GM12878 (cell line): ENCODE data around the gene CLK1. TPM values are rescaled to one million over a fixed set of nuclear protein-coding genes. Genes with fewer than 3 reads are reported as not detected.

Source experiments
- ATAC-seq: fragments of 200-7000 bp; cut with Tn5 transposase; 3 replicates; pipeline ENCODE4 v1.9.1; 2020; ENCODE audit warnings: mild to moderate bottlenecking, moderate library complexity
- BruUV-seq: library from RNA; stranded (reverse); fragments of 400-500 nt; replicated peaks from 2 replicates; lab custom pipeline; 2021; lab: Mats Ljungman, UMichigan
- CTCF ChIA-PET: fragments of 300-600 bp; sonication (Branson Sonifier 250); formaldehyde crosslinking; extraction: SDS; loops from one replicate; lab custom pipeline; 2021; ENCODE audit warnings: inconsistent platforms; lab: Yijun Ruan, JAX
- POLR2A ChIA-PET: fragments of 350-600 bp; formaldehyde crosslinking; extraction: SDS; loops from one replicate; lab custom pipeline; 2021; ENCODE audit warnings: inconsistent platforms; lab: Charles Lee
- RAD21 ChIA-PET: fragments of 300-600 bp; sonication (Branson Sonifier 250); formaldehyde crosslinking; loops from one replicate; lab custom pipeline; 2023; ENCODE audit warnings: antibody characterized with exemption; ENCODE audit not compliant: unreplicated experiment; lab: Charles Lee
- SMC1A ChIA-PET: fragments of 300-600 bp; sonication (Branson Sonifier 250); formaldehyde crosslinking; loops from one replicate; lab custom pipeline; 2023; ENCODE audit not compliant: unreplicated experiment, uncharacterized antibody; lab: Charles Lee
- DNase-seq: peaks from one replicate; pipeline ENCODE4 v3.0.0-alpha.2; 2011; ENCODE audit warnings: low read depth, low spot score
- FAIRE-seq: peaks from 3 replicates; lab custom pipeline; 2011; peaks lifted over from hg19 to GRCh38; lab: Jason Lieb, UNC
- H2AFZ ChIP-seq: 2 replicates; pipeline ENCODE4 v1.6.0; 2011; ENCODE audit warnings: low read depth, low read length, control low read depth; ENCODE audit not compliant: control insufficient read depth
- H3K27ac ChIP-seq: 2 replicates; pipeline ENCODE4 v1.5.1; 2011; ENCODE audit warnings: control low read depth; ENCODE audit not compliant: control insufficient read depth, insufficient read depth
- H3K27me3 ChIP-seq, 2 experiments: replicated peaks in 1 of 2; 2 replicates each; pipeline versions ENCODE4 v1.6.0 to v1.6.1; 2011; ENCODE audit warnings: low read length in 1 of 2; ENCODE audit not compliant: control insufficient read depth in 2 of 2, insufficient read depth in 2 of 2
- H3K36me3 ChIP-seq, 2 experiments: 2 replicates each; pipeline ENCODE4 v1.5.1; 2011; ENCODE audit warnings: low read length in 1 of 2; ENCODE audit not compliant: control insufficient read depth in 2 of 2, insufficient read depth in 2 of 2
- H3K4me1 ChIP-seq: 2 replicates; pipeline ENCODE4 v1.6.1; 2011; ENCODE audit warnings: mild to moderate bottlenecking, low read length, moderate library complexity, mixed read lengths; ENCODE audit not compliant: control insufficient read depth, insufficient read depth
- H3K4me2 ChIP-seq: 2 replicates; pipeline ENCODE4 v1.6.0; 2011; ENCODE audit warnings: control low read depth; ENCODE audit not compliant: control insufficient read depth, insufficient read depth
- H3K4me3 ChIP-seq: fragments of 200-600 bp; sonication (generic); 2 replicates; pipeline ENCODE4 v1.5.1; 2016
- H3K79me2 ChIP-seq: 2 replicates; pipeline ENCODE4 v1.6.0; 2011; ENCODE audit warnings: low read length; ENCODE audit not compliant: control insufficient read depth, insufficient read depth
- H3K9ac ChIP-seq: 2 replicates; pipeline ENCODE4 v1.8.0; 2011; ENCODE audit warnings: low read length, control low read depth, mixed read lengths; ENCODE audit not compliant: control insufficient read depth, insufficient read depth
- H3K9me3 ChIP-seq: replicated peaks from 3 replicates; pipeline ENCODE4 v1.5.1; 2011; ENCODE audit warnings: mild to moderate bottlenecking, low read length; ENCODE audit not compliant: control insufficient read depth, insufficient read depth
- H4K20me1 ChIP-seq: 2 replicates; pipeline ENCODE4 v1.6.0; 2011; ENCODE audit not compliant: control insufficient read depth, insufficient read depth
- CTCF ChIP-seq, 3 experiments: IDR thresholded peaks in 2 of 3; conservative IDR thresholded peaks in 1 of 3; 2 replicates each; pipeline ENCODE4 v1.5.1; 2011; ENCODE audit warnings: low read depth in 3 of 3, low read length in 3 of 3, mild to moderate bottlenecking in 3 of 3, control low read depth in 2 of 3, moderate library complexity in 2 of 3, inconsistent platforms in 1 of 3, mixed read lengths in 1 of 3; ENCODE audit not compliant: control insufficient read depth in 2 of 3, insufficient read depth in 1 of 3; ENCODE audit errors: extremely low read depth in 1 of 3
- ETV6 ChIP-seq, 2 experiments: fragments of 450-650 bp in 1 of 2; IDR thresholded peaks in 1 of 2; conservative IDR thresholded peaks in 1 of 2; 2 replicates each; pipeline ENCODE4 v1.6.1; 2014; ENCODE audit warnings: antibody characterized with exemption in 1 of 2, borderline replicate concordance in 1 of 2, low read depth in 1 of 2, mild to moderate bottlenecking in 1 of 2, moderate library complexity in 1 of 2
- HDGF ChIP-seq: fragments of 450-650 bp; IDR thresholded peaks from 2 replicates; pipeline ENCODE4 v1.6.1; 2016; ENCODE audit warnings: antibody characterized with exemption
- IRF4 ChIP-seq: IDR thresholded peaks from 2 replicates; pipeline ENCODE4 v1.6.1; 2011; ENCODE audit warnings: low read depth, low read length
- NBN ChIP-seq: fragments of 450-650 bp; IDR thresholded peaks from 2 replicates; pipeline ENCODE4 v1.6.1; 2016
- POU2F2 ChIP-seq: IDR thresholded peaks from 3 replicates; pipeline ENCODE4 v1.6.1; 2011; ENCODE audit warnings: low read depth, mild to moderate bottlenecking, low read length, borderline replicate concordance
- RAD21 ChIP-seq: IDR thresholded peaks from 2 replicates; pipeline ENCODE4 v1.6.1; 2011; ENCODE audit warnings: mild to moderate bottlenecking, low read depth, low read length, moderate library complexity; ENCODE audit not compliant: insufficient read depth
- RELB ChIP-seq: fragments of 450-650 bp; IDR thresholded peaks from 2 replicates; pipeline ENCODE4 v1.6.1; 2017; ENCODE audit warnings: low read depth, mild to moderate bottlenecking, moderate library complexity
- SKIL ChIP-seq: fragments of 450-650 bp; IDR thresholded peaks from 2 replicates; pipeline ENCODE4 v1.6.1; 2017; ENCODE audit warnings: mild to moderate bottlenecking, low read depth, inconsistent platforms; ENCODE audit not compliant: poor library complexity, severe bottlenecking
- SMARCA5 ChIP-seq: fragments of 450-650 bp; IDR thresholded peaks from 2 replicates; pipeline ENCODE4 v1.6.1; 2017; ENCODE audit warnings: mild to moderate bottlenecking
- SMC3 ChIP-seq: IDR thresholded peaks from 2 replicates; pipeline ENCODE4 v1.6.1; 2011; ENCODE audit warnings: low read length, improper control_type of control experiment, borderline replicate concordance
- USF2 ChIP-seq: IDR thresholded peaks from 2 replicates; pipeline ENCODE4 v1.6.1; 2011; ENCODE audit warnings: low read depth, low read length, improper control_type of control experiment, borderline replicate concordance
- YY1 ChIP-seq: IDR thresholded peaks from 2 replicates; pipeline ENCODE4 v1.6.1; 2011; ENCODE audit warnings: low read depth, mild to moderate bottlenecking, low read length
- ZNF622 ChIP-seq: fragments of 450-650 bp; IDR thresholded peaks from 2 replicates; pipeline ENCODE4 v1.6.1; 2017; ENCODE audit warnings: mild to moderate bottlenecking, inconsistent platforms
- WGBS: methylation state at CpG from one replicate; pipeline ENCODE4 v1.1.6; 2016; ENCODE audit warnings: low lambda C conversion rate; ENCODE audit not compliant: insufficient replicate concordance, insufficient coverage; ENCODE audit errors: missing lambda C conversion rate; 5-methylcytosine and 5-hydroxymethylcytosine counted together
- in situ Hi-C: fragments of 300-500 bp; cut with MboI; formaldehyde crosslinking; loops from 9 replicates; pipeline ENCODE4 v1.14.3; 2018; ENCODE audit warnings: mixed read lengths
- intact Hi-C: fragments of 100-400 bp; cut with micrococcal nuclease; formaldehyde crosslinking; loops from one replicate; pipeline ENCODE4 v1.14.2; 2022; ENCODE audit not compliant: unreplicated experiment
- polyA plus RNA-seq, 11 experiments: library from polyadenylated mRNA; depleted of rRNA in 4 of 11; unstranded in 6 of 11; stranded (reverse) in 5 of 11; fragments of >200 nt; fragmentation: Nextera tagmentation in 4 of 11; fragmentation: Illumina TruSeq in 1 of 11; extraction: Ambion mirVana in 4 of 11; extraction: Trizol in 1 of 11; gene quantifications; 1 replicate in 1 of 11; 2 replicates in 10 of 11; pipeline versions ENCODE4 v1.2.1 to v1.2.3, GENCODE V29; 2011 to 2016; ENCODE audit warnings: inconsistent platforms in 2 of 11, missing spikeins in 2 of 11, low read depth in 1 of 11
- total RNA-seq, 4 experiments: library from RNA; depleted of rRNA in 3 of 4; stranded (reverse); fragments of >200 nt in 3 of 4; fragmentation: Illumina TruSeq in 1 of 4; extraction: Trizol in 1 of 4; gene quantifications; 2 replicates each; pipeline versions ENCODE4 v1.2.1 to v1.2.3, GENCODE V29; 2013 to 2021

The CLK1 gene
- total and polyA plus RNA-seq, 10 of the 15 experiments (the other 5 are each of a cell fraction or from before 2014, with no cell fraction given), result 61.2 to 221 (median 80.1) TPM

GRCh38 chr2:200901459-200902072, 37.1 kb upstream of the CLK1 start:
- FAIRE-seq (no peak), DNase-seq (peak; percentile 72), ATAC-seq (peak; percentile 99)
- H3K27ac ChIP-seq, result no peak overlapping the region
- H4K20me1 ChIP-seq, result no peaks in the 10 kb centered on the region
- H3K79me2 ChIP-seq, result no peaks in the 10 kb centered on the region
- BruUV-seq, result no TSS peak
- no peak overlapping the region for H3K4me2 ChIP-seq
- CTCF ChIA-PET, result interaction anchor here (0.5 to 8.2 kb wide), 28 partner anchors 9 to 418 kb away, joined by 3 to 256 read pairs (median 4); partner anchors contain the start of genes CASP10, HYCC2, NDUFB3 and NIF3L1
- no peaks in the 10 kb centered on the region for H3K9me3 ChIP-seq
- peaks cover 6 to 36% of the 10 kb centered on the region in 2 experiments for H3K36me3 ChIP-seq
- H3K9ac ChIP-seq, result no peak overlapping the region
- no peaks in the 10 kb centered on the region for H3K27me3 ChIP-seq
- no peaks in the 10 kb centered on the region for H3K4me1 ChIP-seq
- POLR2A ChIA-PET, result interaction anchor here (1.0 to 1.2 kb wide), 2 partner anchors 281 to 331 kb away, joined by 4 to 5 read pairs; partner anchors contain the start of gene CASP10
- in situ Hi-C loops (no loop called here), intact Hi-C loops (loop anchor here (1.0 to 5.0 kb wide), 4 partner anchors 188 to 331 kb away; no protein-coding TSS in a partner anchor)
- RAD21 ChIA-PET, result interaction anchor here (0.6 to 2.3 kb wide), 19 partner anchors 12 to 463 kb away, joined by 3 to 24 read pairs (median 4); partner anchors contain the start of genes CASP10, CLK1, NIF3L1 and ORC2
- TF ChIP-seq USF2 (no peak), POU2F2 (peak; percentile 68; the same call in 1 of the 3 replicates), SMARCA5 (peak; percentile 71; the same call in 1 of the 2 replicates), RAD21 (peak; percentile 76), RELB (no peak), SMC3 (peak; percentile 85), HDGF (peak; percentile 34), ETV6 (conservative IDR thresholded peaks at IDR 0.05 in 1 of 2, IDR thresholded peaks at IDR 0.05 in 1 of 2; ENCODE audit: borderline replicate concordance in 1 of 2, low read depth in 1 of 2) (no peak), CTCF (IDR thresholded peaks at IDR 0.05 in 2 of 3, conservative IDR thresholded peaks at IDR 0.05 in 1 of 3; ENCODE audit: control insufficient read depth in 2 of 3, extremely low read depth in 1 of 3, insufficient read depth in 1 of 3, low read depth in 3 of 3, low read length in 3 of 3) (peak; percentile 71 to 90 (median 87); a peak in 5 of 6 replicates), ZNF622 (no peak), YY1 (peak; percentile 67), IRF4 (0 out of 2 replicates have a peak, but pooled peaks have one; percentile 25), NBN (peak; percentile 51; the same call in 1 of the 2 replicates), SKIL (peak; percentile 23)
- H3K4me3 ChIP-seq, result no peak overlapping the region
- WGBS, result 1% methylated on average over 4 of the region's 4 CpGs
- H2AFZ ChIP-seq, result peak overlapping the region; percentile 37
- SMC1A ChIA-PET, result interaction anchor here (0.7 to 8.2 kb wide), 17 partner anchors 11 to 1277 kb away, joined by 3 to 144 read pairs (median 5); partner anchors contain the start of genes CASP10, CLK1, NIF3L1 and PPIL3
